Body of pancreas (tissue), 4 donors: ENCODE measurements around the gene POLR1A.

Experiments used
- POLR2A ChIP-seq, 3 donors: fragments of 450-650 bp; IDR thresholded peaks; one replicate each; pipeline ENCODE4 v1.6.1; 2016; ENCODE audit warnings: antibody characterized with exemption in 3 of 3, mild to moderate bottlenecking in 2 of 3
- TF ChIP-seq, protein P1 (sequence below), 7 experiments: fragments of 450-650 bp in 4 of 7; fragments of 200-600 bp in 3 of 7; sonication (generic) in 3 of 7; IDR thresholded peaks; one replicate each; pipeline ENCODE4 v1.5.1; 2016 to 2019; ENCODE audit warnings: antibody characterized with exemption in 7 of 7

DNA sequence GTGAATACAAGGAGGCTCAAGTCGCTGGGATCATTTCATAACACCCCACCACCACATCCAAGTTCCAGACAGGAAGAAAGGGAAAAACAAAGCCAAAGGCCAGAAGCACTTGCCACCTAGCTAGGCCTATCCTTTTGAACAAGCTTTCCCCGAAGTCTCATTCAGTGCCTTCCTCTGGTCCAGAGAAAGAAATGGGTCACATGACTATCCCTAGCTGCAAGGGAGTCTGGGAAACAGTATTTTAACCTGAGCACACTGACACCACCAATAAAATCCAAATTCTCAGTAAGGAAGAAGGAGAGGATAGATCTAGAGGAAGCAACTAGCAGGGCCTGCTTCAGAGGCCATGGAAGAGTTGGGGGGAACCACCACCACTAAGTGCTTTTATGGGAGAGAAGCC is 91.2 kb downstream of the POLR1A start:
- TF ChIP-seq POLR2A (IDR thresholded peaks at IDR 0.05), result no peak
- TF ChIP-seq, protein P1, sequence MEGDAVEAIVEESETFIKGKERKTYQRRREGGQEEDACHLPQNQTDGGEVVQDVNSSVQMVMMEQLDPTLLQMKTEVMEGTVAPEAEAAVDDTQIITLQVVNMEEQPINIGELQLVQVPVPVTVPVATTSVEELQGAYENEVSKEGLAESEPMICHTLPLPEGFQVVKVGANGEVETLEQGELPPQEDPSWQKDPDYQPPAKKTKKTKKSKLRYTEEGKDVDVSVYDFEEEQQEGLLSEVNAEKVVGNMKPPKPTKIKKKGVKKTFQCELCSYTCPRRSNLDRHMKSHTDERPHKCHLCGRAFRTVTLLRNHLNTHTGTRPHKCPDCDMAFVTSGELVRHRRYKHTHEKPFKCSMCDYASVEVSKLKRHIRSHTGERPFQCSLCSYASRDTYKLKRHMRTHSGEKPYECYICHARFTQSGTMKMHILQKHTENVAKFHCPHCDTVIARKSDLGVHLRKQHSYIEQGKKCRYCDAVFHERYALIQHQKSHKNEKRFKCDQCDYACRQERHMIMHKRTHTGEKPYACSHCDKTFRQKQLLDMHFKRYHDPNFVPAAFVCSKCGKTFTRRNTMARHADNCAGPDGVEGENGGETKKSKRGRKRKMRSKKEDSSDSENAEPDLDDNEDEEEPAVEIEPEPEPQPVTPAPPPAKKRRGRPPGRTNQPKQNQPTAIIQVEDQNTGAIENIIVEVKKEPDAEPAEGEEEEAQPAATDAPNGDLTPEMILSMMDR (IDR thresholded peaks at IDR 0.05), result no peak
